Subcutaneous adipose tissue (tissue), 4 donors: ENCODE results near the gene MAP3K10. TPM values are rescaled to one million over a fixed set of nuclear protein-coding genes. Genes with fewer than 3 reads are reported as not detected.

ENCODE experiments used
- total RNA-seq, 4 donors: library from RNA; depleted of rRNA; stranded (reverse); fragments of >200 nt; gene quantifications; one replicate each; pipeline ENCODE4 v1.1.0, GENCODE V29; 2016
- TF ChIP-seq, protein P1 (sequence below): fragments of 450-650 bp; IDR thresholded peaks from one replicate; pipeline ENCODE4 v1.5.1; 2016; ENCODE audit warnings: low read depth, mild to moderate bottlenecking, control low read depth, antibody characterized with exemption, moderate library complexity

MAP3K10 gene
- total RNA-seq, 4 donors from 2014 or later: 1.5 to 13.9 (median 4.1) TPM

- TF ChIP-seq, protein P1, sequence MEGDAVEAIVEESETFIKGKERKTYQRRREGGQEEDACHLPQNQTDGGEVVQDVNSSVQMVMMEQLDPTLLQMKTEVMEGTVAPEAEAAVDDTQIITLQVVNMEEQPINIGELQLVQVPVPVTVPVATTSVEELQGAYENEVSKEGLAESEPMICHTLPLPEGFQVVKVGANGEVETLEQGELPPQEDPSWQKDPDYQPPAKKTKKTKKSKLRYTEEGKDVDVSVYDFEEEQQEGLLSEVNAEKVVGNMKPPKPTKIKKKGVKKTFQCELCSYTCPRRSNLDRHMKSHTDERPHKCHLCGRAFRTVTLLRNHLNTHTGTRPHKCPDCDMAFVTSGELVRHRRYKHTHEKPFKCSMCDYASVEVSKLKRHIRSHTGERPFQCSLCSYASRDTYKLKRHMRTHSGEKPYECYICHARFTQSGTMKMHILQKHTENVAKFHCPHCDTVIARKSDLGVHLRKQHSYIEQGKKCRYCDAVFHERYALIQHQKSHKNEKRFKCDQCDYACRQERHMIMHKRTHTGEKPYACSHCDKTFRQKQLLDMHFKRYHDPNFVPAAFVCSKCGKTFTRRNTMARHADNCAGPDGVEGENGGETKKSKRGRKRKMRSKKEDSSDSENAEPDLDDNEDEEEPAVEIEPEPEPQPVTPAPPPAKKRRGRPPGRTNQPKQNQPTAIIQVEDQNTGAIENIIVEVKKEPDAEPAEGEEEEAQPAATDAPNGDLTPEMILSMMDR: no peak
Observed at GRCh38 chr19:40216777-40217026, 25.5 kb downstream of the MAP3K10 start.

DNA sequence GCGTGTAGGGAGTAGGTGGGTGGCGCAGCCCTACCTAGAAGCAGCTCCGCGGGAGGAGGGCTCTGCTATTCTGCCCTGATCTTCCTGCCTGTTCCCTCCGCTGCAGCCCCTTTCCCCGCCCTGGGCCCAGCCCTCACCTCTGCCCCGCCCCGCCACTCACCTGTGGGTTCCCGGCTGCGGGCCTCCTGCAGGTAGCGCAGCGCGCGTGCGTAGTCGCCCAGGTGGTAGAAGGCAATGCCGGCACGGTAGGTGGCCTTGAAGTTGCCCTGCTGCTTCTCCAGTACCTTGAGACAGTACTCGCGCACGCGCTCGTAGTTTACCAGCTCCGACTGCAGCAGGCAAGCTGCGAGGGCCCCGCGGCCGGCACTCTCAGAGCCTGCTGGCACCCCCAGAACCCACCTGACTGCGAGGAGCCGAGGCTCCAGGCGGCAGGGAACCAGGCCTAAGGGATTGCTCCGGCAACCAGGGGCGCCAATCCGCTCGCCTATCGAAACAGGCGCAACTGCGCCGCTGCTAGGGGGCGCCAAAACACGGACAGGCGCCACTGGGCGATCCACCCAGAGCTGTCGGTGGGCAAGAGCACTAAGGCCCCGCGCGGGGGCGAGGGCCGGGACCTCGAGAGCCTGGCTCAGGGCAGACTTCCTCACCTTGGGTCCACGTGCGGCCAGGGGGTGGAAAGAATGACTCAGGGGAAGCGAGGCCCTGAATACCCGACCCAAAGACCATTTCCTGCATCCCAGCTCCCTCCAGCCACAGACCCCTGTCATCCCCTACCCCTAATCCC is 26.0 kb downstream of the MAP3K10 start:
- TF ChIP-seq, protein P1: no peak

GRCh38 chr19:40217934-40218890 is 27.0 kb downstream of the MAP3K10 start, which contains the start of gene TTC9B:
TSS of gene TTC9B (minus strand) at chr19:40218384. CDS start at chr19:40218381, 3 bp downstream.
- TF ChIP-seq, protein P1: no peak

- TF ChIP-seq, protein P1: no peak
Observed at GRCh38 chr19:40219721-40220276, 28.6 kb downstream of the MAP3K10 start.

GRCh38 chr19:40220674-40221073 is 29.4 kb downstream of the MAP3K10 start:
- TF ChIP-seq, protein P1: no peak

DNA sequence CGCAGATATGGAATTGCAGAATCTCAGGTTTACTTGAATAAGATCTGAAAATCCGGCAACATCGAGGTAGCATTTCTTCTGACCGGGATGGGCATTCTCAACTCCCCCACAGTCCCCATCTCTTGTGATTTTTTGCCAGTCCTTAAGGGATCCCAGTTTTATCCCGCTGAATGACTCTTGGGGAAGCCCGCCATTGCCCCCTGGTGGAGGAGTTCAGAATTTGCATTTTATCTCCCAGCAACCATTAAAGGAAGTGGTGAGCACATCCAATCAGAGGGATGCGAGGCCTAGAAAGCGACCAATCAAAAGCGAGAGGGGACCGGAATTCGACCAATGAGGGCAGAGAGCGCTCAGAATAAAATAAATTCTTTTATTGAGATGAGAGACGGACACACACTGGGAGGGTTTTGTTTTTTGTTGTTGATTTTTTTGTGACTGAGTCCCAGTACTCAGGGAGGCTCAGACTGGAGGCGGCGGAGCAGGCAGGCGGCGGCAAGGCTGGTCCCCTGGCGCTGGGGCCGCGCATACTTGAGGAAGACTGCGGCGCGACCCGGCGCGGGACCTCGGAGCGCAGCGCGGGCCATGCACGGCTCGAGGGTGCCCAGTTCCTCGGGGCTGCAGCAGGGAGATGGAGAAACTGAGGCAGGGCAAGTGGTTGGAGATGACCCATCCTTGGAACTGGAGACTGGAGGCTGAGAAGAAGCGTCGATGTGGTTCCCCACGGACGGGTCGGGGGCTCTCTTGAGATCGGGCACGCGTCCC is 30.8 kb downstream of the MAP3K10 start:
- TF ChIP-seq, protein P1: no peak
